Measurements from ENCODE around the gene MYL6B.
A peak's percentile ranks its signal among the peaks of the same experiment; 100 is the strongest.
"Not testable (repeated sequence)": the region's sequence is repeated elsewhere in the genome, so short reads cannot be mapped to it uniquely, and the experiment has no call there.

Gene MYL6B

GRCh38 chr12:56152756-56153677 lies 630 bp downstream of the MYL6B start:
- no peak for DNase-seq (ENCODE audit: low spot score)

DNA sequence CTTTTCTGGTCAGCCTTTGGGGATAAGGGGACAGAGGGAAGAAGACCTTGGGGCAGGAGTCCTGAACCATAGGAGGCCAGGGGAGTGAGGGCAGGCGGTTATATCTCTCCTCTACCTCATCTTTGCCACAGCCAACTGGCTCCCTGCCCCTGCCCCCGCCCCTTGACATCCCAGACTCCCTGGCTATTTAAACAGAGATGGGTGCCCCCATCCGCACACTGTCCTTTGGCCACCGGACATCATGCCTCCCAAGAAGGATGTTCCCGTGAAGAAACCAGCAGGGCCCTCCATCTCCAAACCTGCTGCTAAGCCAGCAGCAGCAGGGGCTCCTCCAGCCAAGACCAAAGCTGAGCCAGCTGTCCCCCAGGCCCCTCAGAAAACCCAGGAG lies 1.3 kb downstream of the MYL6B start:
- no peak for DNase-seq (ENCODE audit: low spot score)

DNA sequence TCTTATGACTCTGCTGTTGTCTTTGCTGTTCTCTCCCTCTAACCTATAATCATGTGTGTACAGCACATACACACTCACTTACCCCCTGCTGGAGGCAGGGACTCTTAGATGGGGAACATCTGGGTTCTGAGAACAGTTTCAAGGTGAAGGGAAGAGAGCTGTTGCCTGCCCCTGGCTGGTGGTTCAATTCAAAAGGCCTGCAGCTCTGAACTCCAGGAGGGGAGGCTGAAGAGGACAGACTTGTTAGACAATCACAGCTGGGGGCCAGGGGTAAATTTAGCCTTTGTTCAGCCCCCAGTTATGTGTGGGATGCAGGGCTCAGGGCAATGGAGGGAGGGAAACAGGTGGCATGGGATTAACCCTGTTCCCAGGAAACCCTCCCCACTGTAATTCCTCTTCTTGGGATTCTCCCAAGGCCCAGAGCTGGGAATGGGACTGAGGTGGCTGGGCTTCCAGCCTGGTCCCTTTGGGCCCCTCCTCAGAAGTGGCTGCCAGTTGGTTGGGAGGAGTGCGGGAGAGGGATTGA lies 1.9 kb downstream of the MYL6B start:
- no peak for DNase-seq (ENCODE audit: low spot score)

- no peak for DNase-seq (ENCODE audit: low spot score)
Measured at GRCh38 chr12:56154818-56155217, 2.4 kb downstream of the MYL6B start.

DNA sequence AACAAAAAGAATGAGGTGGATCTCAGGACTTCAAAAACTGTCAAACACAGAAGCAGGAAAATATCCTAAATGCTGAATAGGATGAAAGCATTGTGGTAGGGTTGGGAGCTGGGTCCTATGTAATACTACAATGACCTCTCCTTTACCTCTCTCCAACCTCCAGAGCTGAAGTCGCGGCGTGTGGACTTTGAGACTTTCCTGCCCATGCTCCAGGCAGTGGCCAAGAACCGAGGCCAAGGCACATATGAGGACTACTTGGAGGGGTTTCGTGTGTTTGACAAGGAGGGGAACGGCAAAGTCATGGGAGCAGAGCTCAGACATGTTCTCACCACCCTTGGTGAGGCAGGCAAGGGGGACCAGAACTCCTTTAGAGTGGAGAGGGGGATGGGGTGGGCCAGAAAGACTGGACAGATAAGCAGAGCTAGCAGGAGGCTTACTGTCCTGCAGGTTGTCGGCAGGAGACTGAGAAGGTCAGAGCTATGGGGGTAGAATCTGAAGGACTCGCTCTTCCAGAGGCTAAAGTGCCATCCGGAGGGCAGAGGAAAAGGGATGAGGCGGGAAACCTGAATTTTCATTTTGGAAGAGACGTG lies 3.0 kb downstream of the MYL6B start:
- no peak for DNase-seq (ENCODE audit: low spot score)

GRCh38 chr12:56156464-56157200 lies 4.2 kb downstream of the MYL6B start:
- DNase-seq (ENCODE audit: low spot score) = not testable (repeated sequence)

DNA sequence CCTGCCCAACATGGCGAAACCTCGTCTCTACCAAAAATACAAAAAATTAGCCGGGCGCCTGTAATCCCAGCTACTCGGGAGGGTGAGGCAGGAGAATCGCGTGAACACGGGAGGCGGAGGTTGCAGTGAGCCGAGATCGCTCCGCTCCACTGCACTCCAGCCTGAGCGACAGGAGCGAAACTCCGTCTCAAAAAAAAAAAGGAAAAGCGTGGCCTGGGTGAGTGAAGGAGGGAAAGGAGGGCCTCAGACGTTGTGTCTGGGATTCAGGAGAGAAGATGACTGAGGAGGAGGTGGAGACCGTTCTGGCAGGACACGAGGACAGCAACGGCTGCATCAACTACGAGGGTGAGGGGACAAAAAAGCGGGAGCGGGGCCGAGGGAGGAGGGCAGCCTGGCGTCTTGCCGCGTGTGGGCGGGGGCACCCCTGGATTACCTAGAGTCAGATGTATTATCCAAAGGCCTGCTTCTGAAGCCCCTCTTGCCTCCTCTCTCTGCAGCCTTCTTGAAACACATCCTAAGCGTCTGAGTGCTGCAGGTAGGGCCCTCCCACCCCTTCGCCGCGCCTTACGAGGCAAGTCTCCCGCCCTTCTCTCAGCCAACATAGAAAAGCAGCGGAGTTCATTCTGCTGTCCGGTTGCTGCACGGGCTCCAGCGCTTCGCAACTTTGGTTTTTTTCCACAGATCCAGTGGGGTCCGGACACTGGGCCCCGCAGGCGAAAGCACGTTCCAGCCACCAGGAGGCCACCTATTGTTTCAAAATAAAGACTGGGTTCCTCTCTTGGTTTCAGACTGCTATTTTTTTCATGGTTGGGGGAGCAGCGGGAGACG lies 5.0 kb downstream of the MYL6B start:
- DNase-seq (ENCODE audit: low spot score) = peak; percentile 62

DNA sequence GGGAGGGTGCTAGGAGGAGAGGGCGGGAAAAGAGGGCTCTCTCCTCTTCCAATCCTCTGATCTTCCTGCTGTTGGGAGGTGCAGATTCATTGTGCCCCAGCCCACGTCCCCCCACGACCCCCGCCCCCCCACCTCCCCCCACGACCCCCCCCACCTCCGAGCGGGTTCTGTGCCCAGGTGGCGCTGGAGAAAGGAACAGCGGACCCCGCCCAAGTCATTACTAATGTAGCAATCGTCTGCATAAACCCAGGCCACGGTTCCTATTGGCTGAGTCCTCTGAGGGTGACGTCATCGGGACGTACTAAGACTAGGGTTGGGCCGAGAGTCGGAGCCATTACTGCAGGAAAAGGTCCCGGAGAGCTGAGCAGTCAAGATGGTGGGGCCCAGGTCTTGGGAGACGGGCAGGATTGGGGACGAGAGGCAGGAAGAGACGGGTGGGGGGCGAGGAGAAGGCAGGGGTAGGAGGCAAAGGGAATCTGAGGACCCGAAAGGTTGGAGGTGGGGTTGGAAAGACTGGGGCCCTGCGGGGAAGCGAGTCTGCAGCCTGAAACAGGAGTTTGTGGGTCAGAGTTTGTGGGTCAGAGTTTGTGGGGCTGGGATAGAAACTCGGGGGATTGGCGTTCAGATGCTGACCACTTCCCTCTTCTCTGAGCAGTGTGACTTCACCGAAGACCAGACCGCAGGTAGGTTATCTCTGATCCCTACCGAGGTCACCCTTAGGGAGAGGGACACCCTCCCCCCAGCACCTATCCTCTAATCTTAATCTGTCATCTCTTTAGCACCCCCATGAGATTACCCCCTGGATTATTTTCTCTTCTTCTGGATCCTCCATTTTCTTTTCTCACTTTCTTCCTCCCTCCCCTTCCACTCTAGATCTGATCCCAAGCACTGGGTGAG lies 5.9 kb downstream of the MYL6B start, which contains the start of gene MYL6:
Gene MYL6 (plus strand): TSS at position 331 of the 897 bp plus-strand sequence. CDS start 43 bp downstream, at position 374.
- peak; percentile 98 for DNase-seq (ENCODE audit: low spot score)

DNA sequence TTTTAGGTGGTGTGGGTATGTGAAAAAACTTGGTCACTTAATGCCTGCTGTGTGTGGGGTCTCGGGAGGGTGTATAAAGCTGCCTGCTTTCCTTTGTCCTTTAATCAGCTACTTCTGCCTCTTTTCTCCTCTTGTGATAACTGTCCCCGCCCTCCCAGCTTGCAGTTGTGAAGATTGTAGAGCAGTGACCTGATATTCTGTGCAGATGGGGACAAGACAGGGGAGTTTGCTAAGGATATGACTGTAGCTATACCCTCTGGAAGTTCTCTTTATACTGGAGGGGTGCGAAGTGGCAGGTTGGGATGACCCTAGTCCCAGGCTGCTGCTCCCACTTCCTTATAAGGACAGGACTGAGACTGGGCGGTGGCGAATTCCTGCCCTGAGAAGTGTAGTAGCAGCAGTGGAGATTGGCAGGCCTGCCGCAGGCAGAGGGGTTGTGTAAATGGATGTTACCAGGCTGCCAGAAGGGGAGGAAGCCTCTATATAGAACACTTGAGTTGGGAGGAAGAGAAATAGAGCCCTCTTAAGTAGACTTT lies 6.6 kb downstream of the MYL6B start:
- DNase-seq (ENCODE audit: low spot score) = peak; percentile 38

GRCh38 chr12:56159482-56160192 lies 7.2 kb downstream of the MYL6B start:
- no peak for DNase-seq (ENCODE audit: low spot score)

GRCh38 chr12:56160193-56160763 lies 7.9 kb downstream of the MYL6B start:
- DNase-seq (ENCODE audit: low spot score) = no peak

GRCh38 chr12:56160894-56161689 lies 8.7 kb downstream of the MYL6B start:
- no peak for DNase-seq (ENCODE audit: low spot score)

DNA sequence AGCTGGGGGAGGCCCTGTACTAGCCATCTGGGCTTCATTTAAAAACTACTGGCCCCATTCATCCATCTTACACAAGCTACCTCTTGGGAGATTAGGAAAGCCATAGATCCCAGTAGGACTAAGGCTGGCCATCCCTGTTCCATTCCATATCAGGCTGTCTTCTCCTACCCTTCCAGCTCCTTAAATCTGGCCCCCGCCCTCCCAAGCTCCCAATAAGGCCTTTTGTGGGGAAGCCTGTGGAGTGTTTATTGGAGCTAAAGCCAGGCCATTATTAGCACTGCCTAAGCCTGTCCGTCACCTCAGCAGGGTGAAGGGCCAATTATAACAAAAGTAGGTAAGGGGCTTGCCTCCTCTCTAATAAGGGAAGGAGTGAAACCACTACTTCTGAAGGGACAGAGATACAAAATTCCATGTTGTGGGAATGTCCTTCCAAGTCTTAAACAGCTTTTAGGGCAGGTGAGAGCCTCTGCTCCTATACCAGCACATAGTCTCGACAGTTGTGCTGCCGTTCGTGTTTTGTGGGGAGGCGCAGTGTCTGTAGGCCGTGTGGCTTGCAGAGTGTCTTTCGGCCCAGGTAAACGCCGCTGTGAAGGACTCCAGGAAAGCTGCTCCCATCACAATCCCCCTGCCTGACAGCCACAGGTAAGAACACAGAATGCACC lies 9.4 kb downstream of the MYL6B start:
- no peak for DNase-seq (ENCODE audit: low spot score)

DNA sequence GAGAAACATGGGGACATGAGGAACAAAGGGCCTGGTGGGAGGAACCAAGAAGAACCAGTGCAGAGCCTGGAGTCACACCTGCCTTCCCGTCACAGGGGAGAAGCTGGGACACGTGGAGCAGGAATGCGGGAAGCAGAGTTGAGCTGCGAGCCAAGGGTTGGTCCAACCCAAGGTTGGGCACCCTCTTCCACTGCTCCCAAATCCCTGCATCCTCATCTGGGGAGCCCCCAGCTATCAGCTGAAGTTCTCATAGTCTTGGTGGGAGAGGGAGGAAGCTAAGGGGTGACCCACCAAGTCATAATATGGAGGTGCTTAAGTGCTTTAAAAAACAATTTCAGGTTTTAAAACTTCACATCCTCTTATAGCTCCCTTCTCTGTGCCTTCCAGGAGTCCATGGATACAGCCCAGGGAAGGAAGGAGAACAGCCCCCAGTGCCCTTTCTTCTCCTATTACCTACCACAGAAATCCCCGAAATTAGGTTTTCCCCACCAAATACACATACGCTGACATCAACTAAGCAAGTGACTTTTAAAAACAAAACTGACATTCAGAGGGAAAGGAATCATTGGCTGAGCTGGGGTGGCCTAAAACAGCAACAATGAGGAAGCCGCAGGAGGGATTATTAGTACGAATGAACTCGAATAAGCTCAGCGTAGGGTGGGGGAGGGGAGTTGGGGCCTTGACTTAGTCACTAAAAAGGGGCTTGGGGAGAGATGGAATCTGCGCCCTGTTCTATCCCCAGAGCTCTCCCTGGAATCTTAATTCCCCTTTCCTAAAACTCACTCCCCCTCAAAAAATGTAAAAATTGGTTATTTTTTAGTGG lies 10.3 kb downstream of the MYL6B start:
- no peak for DNase-seq (ENCODE audit: low spot score)

DNA sequence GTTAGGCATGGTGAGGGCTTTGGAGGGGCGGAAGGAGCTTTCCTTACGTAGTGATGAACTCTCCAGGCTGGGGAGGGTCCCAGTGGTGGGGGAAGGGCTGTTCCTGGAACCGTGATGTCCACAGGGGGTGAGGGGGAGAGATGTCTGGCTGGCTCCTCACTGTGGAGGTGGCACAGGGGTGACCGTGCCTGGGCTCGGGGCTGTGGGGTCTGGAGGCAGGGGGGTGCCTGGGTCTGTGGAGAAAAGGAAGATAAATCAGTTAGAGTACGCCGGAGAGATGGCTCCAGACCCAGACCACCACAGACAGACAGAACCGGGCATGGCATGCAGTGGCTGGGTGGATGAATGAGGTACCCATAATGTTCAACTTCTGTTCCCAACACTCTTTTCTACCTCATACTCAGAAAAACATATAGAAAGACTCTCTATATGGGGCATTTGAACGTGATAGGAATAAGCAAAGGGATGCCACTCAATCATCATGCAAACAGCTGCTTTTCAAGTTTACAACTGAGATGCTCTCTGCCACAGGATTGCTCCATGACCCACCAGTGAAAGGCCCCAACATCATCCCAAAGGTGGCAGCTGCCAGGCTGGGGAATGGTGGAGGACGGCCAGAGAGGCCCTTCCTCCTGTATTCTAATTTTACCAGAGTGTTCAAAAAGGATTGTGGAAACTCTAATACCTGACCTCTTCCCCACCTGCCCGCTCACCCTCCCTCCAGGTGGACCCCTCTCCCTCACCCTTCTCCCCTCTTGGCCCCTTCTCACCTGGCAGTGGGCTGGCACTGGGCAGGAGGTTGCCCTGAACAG lies 11.4 kb downstream of the MYL6B start:
- no peak for DNase-seq (ENCODE audit: low spot score)

GRCh38 chr12:56164345-56164729 lies 11.9 kb downstream of the MYL6B start:
- DNase-seq (ENCODE audit: low spot score) = no peak

Data from globus pallidus (tissue), 1 donor.